Ishikawa (cell line): Measurements from ENCODE around the gene TAF1.

Experiments used
- CEBPB ChIP-seq: IDR thresholded peaks from 2 replicates; pipeline ENCODE4 v1.6.1; 2012
- CREB1 ChIP-seq: IDR thresholded peaks from 2 replicates; pipeline ENCODE4 v1.6.1; 2012; ENCODE audit warnings: low read depth
- EP300 ChIP-seq: IDR thresholded peaks from 2 replicates; pipeline ENCODE4 v1.6.1; 2012; ENCODE audit warnings: borderline replicate concordance
- FOXM1 ChIP-seq: IDR thresholded peaks from 2 replicates; pipeline ENCODE4 v1.6.1; 2012; ENCODE audit warnings: low read depth, borderline replicate concordance
- MAX ChIP-seq: IDR thresholded peaks from 2 replicates; pipeline ENCODE4 v1.6.1; 2012
- NFIC ChIP-seq: IDR thresholded peaks from 2 replicates; pipeline ENCODE4 v1.6.1; 2012
- RAD21 ChIP-seq: IDR thresholded peaks from 2 replicates; pipeline ENCODE4 v1.6.1; 2012; ENCODE audit warnings: low read depth
- TAF1 ChIP-seq: IDR thresholded peaks from 2 replicates; pipeline ENCODE4 v1.6.1; 2012; ENCODE audit warnings: low read depth, mild to moderate bottlenecking
- TCF12 ChIP-seq: IDR thresholded peaks from 2 replicates; pipeline ENCODE4 v1.6.1; 2012; ENCODE audit warnings: low read depth
- TEAD4 ChIP-seq: IDR thresholded peaks from 2 replicates; pipeline ENCODE4 v1.6.1; 2012
- USF1 ChIP-seq: IDR thresholded peaks from 2 replicates; pipeline ENCODE4 v1.6.1; 2012
- YY1 ChIP-seq: IDR thresholded peaks from 2 replicates; pipeline ENCODE4 v1.6.1; 2012; ENCODE audit warnings: low read depth
- ZBTB7A ChIP-seq: IDR thresholded peaks from 2 replicates; pipeline ENCODE4 v1.6.1; 2012; ENCODE audit warnings: low read depth

- TF ChIP-seq EP300, result no peak
- TF ChIP-seq TAF1, result no peak
- TF ChIP-seq TCF12, result no peak
- TF ChIP-seq TEAD4, result no peak
- no peak for TF ChIP-seq CEBPB
- TF ChIP-seq RAD21, result no peak
- no peak for TF ChIP-seq CREB1
- TF ChIP-seq ZBTB7A, result no peak
- no peak for TF ChIP-seq YY1
- TF ChIP-seq NFIC, result no peak
- TF ChIP-seq USF1, result no peak
- no peak for TF ChIP-seq FOXM1
- no peak for TF ChIP-seq MAX
Observed at GRCh38 chrX:71321731-71322130, 44.4 kb upstream of the TAF1 start.
